Type B pancreatic cell (in vitro differentiated cells): ENCODE results near the gene PSMG1. TPM values are rescaled to one million over a fixed set of nuclear protein-coding genes. Genes with fewer than 3 reads are reported as not detected.
"Not testable (repeated sequence)": the region's sequence is repeated elsewhere in the genome, so short reads cannot be mapped to it uniquely, and the experiment has no call there.

Experiments used
- DNase-seq: peaks from one replicate; pipeline ENCODE4 v3.0.0; 2021; ENCODE audit warnings: mixed read lengths; ENCODE audit not compliant: unreplicated experiment; ENCODE audit errors: extremely low spot score
- H3K27ac Mint-ChIP-seq: 2 replicates; pipeline ENCODE4 v1.8.0; 2021; ENCODE audit warnings: mild to moderate bottlenecking, mixed read lengths
- H3K27me3 Mint-ChIP-seq: 2 replicates; pipeline ENCODE4 v1.8.0; 2021; ENCODE audit warnings: mixed read lengths
- H3K36me3 Mint-ChIP-seq: 2 replicates; pipeline ENCODE4 v1.8.0; 2021; ENCODE audit warnings: mixed read lengths
- H3K4me1 Mint-ChIP-seq: one replicate; pipeline ENCODE4 v1.8.0; 2021; ENCODE audit warnings: mixed read lengths; ENCODE audit not compliant: unreplicated experiment
- H3K4me3 Mint-ChIP-seq: 2 replicates; pipeline ENCODE4 v1.8.0; 2021; ENCODE audit warnings: mild to moderate bottlenecking, mixed read lengths
- H3K9me3 Mint-ChIP-seq: 2 replicates; pipeline ENCODE4 v1.8.0; 2021; ENCODE audit warnings: mixed read lengths
- total RNA-seq: library from RNA; stranded (reverse); gene quantifications from 2 replicates; pipeline ENCODE4 v1.2.1, GENCODE V29; 2021; ENCODE audit warnings: low replicate concordance
- TF ChIP-seq, protein P1 (sequence below): fragments of 200-600 bp; sonication (generic); conservative IDR thresholded peaks from 2 replicates; pipeline ENCODE4 v1.5.0; 2021; ENCODE audit warnings: antibody characterized with exemption, mild to moderate bottlenecking

Gene PSMG1
- total RNA-seq, 1 donor from 2014 or later, result 60.6 TPM

DNA sequence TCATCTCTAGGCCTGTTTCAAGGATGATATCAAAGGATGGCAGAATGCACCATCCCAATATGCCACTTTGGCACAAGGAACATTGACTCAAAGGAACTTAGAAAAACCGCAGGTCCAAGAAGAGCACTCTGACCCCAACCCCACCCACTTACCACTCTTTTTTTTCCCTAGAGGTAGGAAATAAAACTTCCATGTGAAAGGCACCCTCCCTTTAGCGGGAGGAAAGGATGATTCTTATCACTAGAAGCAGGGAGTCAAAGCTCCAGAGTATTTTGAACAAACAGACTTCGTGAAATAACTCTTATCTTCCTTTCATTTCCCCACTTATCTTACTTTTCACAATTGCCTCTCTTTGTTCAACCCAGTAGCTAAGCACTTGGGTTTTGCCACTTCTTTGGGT, 22.2 kb downstream of the PSMG1 start:
- TF ChIP-seq, protein P1, sequence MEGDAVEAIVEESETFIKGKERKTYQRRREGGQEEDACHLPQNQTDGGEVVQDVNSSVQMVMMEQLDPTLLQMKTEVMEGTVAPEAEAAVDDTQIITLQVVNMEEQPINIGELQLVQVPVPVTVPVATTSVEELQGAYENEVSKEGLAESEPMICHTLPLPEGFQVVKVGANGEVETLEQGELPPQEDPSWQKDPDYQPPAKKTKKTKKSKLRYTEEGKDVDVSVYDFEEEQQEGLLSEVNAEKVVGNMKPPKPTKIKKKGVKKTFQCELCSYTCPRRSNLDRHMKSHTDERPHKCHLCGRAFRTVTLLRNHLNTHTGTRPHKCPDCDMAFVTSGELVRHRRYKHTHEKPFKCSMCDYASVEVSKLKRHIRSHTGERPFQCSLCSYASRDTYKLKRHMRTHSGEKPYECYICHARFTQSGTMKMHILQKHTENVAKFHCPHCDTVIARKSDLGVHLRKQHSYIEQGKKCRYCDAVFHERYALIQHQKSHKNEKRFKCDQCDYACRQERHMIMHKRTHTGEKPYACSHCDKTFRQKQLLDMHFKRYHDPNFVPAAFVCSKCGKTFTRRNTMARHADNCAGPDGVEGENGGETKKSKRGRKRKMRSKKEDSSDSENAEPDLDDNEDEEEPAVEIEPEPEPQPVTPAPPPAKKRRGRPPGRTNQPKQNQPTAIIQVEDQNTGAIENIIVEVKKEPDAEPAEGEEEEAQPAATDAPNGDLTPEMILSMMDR, result no peak
- peaks cover 5% of the 10 kb centered on the region for H3K9me3 Mint-ChIP-seq
- no peaks in the 10 kb centered on the region for H3K27me3 Mint-ChIP-seq
- no peaks in the 10 kb centered on the region for H3K36me3 Mint-ChIP-seq
- DNase-seq, result no peak
- H3K4me1 Mint-ChIP-seq, result no peaks in the 10 kb centered on the region
- no peak overlapping the region for H3K4me3 Mint-ChIP-seq
- H3K27ac Mint-ChIP-seq, result no peak overlapping the region

DNA sequence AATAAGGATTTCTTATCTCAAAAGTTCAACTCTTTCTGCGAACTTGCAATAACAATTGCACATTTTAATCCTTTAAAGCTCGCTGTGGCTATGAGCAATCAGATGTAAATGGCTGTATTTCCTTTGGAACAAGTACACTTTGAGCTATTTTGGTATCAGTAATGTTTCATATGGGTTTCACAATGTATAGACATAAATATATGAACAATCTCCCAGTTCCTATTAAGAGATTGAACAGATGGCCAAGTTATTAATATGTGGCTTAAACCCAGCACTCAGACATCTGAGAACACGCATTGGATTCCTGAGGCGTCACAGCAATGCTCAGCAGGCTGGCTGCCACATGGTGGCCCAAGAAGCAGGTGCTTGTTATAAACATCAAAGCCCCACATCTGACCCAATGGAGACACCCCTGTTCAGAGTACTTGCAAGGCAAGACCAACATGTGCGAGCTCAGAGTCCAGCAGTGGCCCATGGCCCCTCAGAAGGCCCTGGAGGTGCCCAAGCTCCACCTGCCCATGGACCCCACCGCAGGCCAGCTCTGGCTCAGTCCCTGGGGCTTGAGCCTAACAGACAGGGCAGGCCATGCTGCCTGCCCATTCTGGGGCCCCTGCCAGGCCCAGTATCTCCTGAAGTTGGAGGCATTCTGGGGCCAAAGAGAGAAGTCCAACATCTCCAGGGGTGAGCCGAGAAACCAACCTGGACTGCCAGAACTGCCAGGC, 23.7 kb downstream of the PSMG1 start:
- no peaks in the 10 kb centered on the region for H3K4me1 Mint-ChIP-seq
- TF ChIP-seq, protein P1, result no peak

DNA sequence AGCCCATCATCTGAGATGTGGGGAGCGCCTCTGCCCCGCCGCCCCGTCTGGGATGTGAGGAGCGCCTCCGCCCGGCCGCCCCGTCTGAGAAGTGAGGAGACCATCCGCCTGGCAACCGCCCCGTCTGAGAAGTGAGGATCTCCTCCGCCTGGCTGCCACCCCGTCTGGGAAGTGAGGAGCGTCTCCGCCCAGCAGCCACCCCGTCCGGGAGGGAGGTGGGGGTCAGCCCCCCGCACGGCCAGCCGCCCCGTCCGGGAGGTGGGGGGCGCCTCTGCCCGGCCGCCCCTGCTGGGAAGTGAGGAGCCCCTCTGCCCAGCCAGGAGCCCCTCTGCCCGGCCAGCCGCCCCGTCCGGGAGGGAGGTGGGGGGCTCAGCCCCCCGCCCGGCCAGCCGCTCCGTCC, 26.0 kb downstream of the PSMG1 start:
- H3K4me1 Mint-ChIP-seq, H3K4me3 Mint-ChIP-seq, H3K27me3 Mint-ChIP-seq, H3K27ac Mint-ChIP-seq, DNase-seq, H3K36me3 Mint-ChIP-seq, H3K9me3 Mint-ChIP-seq: not testable (repeated sequence)

More for the DNA sequence above, 23.7 kb downstream of the PSMG1 start:
- no peak overlapping the region for H3K4me3 Mint-ChIP-seq
- no peak for DNase-seq
- H3K27me3 Mint-ChIP-seq, result no peaks in the 10 kb centered on the region
- H3K36me3 Mint-ChIP-seq, result no peaks in the 10 kb centered on the region
- no peaks in the 10 kb centered on the region for H3K9me3 Mint-ChIP-seq
- no peak overlapping the region for H3K27ac Mint-ChIP-seq

DNA sequence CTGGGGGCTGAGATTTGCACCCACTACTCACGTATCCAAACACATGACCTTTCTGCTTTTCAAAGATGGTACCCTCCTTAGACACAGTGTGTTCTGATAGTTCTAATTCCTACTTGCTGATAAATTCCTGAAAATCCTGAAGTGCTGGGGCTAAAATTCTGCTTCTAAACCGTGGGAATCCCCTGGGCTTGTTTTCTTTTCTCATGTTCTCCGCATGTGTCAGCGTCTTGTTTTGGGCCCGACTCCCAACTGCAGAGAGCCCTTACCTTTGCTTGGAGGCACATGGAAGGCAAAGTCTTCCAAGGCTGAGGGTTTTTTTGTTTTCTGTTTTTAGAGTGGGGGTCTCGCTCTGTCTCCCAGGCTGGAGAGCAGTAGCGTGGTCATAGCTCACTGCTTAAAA, 27.2 kb downstream of the PSMG1 start:
- Mint-ChIP-seq H3K27me3 (no peaks in the 10 kb centered on the region), H3K36me3 (no peaks in the 10 kb centered on the region), H3K4me3 (no peak overlapping the region), H3K4me1 (no peaks in the 10 kb centered on the region), H3K27ac (no peak overlapping the region), H3K9me3 (no peaks in the 10 kb centered on the region)
- TF ChIP-seq, protein P1, result no peak
- DNase-seq, result no peak

DNA sequence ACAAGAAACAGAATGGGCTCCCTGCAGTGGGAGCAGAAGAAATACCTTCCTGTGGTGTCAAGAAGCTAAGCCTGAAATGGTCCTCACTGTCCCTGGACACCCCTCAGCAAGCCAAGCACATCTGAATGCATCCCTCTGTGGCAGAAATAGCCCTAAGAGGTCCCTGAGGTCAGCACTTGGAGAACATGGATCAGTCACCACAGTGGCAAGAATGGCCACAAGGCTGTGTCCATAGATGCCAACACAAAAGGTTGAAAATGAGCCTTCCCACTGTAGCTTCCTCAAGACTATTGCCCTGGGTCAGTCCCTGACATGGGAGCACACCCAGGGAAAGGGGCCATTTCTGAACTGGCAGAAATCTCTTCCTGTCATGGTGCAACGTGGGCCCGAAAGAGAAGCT, 27.7 kb downstream of the PSMG1 start:
- Mint-ChIP-seq H3K27ac (no peak overlapping the region), H3K9me3 (no peaks in the 10 kb centered on the region)
- TF ChIP-seq, protein P1, result no peak

DNA sequence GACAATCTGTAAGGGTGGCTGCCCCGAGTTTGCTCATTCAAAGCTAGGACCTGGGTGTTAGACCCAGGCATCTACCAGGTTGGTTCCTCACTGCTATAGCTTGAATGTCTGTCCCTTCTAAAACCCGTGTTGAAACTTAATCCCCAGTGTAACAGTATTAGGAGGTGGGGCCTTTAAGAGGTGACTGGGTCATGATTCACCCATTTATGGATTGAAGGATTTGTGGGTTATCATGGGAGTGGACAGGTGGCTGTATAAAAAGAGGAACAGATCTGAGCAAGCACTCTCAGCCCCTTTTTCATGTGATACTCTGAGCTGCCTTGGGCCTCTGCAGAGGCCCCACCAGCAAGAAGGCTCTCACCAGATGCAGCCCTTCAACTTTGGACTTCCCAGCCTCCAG, 29.4 kb downstream of the PSMG1 start:
- no peak overlapping the region for H3K4me3 Mint-ChIP-seq
- DNase-seq, result no peak
- no peaks in the 10 kb centered on the region for H3K4me1 Mint-ChIP-seq
- H3K27me3 Mint-ChIP-seq, result no peaks in the 10 kb centered on the region
- H3K27ac Mint-ChIP-seq, result no peak overlapping the region
- H3K9me3 Mint-ChIP-seq, result no peaks in the 10 kb centered on the region
- TF ChIP-seq, protein P1, result no peak
- H3K36me3 Mint-ChIP-seq, result no peaks in the 10 kb centered on the region

More for the DNA sequence above, 27.7 kb downstream of the PSMG1 start:
- Mint-ChIP-seq H3K27me3 (no peaks in the 10 kb centered on the region), H3K4me3 (no peak overlapping the region), H3K36me3 (no peaks in the 10 kb centered on the region), H3K4me1 (no peaks in the 10 kb centered on the region)
- DNase-seq, result no peak
